ENCODE measurements around the gene FBXL16.

FBXL16 gene

DNA sequence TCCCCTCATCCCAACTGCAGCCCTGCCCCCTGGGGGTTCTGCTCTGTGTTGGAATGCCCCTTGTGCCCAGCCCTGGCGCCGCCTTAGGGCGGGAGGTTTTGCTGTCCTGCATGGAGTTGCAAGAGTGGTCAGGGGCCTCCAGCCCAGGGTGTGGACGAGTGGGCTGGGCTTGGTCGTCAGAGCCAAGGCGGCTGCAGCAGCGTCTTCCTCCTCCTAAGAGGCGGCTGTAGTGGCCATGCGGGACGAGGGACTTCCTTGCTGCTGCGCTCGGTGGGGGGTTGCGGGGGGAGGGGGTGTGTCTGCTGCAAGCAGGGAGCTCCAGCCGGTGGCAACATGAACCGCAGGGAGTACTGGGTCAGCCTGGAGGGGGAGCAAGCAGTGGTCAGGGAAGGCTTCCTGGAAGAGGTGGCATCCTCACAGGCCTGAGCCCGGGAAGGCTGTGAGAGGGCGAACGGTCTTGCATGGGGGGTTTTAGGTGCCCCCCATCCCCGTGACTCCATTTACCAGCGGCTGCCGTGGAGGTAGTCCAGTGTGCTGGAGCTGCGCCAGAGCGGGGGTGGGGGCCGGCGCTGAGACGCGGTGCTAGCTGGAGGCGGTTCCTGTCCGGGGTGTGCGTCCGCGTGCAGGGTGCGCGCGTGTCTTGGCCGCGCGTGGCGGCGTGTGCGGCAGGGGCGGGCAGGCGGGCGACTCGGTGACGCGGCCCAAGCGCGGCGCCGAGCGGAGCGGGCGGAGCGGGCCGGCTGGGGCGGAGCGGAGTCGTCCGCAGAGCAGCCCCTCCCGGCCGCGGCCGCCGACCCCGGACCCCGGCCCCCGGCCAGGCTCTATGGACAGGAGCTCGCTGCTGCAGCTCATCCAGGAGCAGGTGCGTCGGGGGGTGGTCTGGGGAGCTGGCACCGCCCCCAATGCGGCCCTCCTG, 30.4 kb downstream of the FBXL16 start, which contains the start of gene RHBDL1:
Gene RHBDL1, plus strand, starts transcription at position 704 of the 916 bp plus-strand sequence. Its CDS starts 120 bp downstream, at position 824.
- no peak for DNase-seq

DNA sequence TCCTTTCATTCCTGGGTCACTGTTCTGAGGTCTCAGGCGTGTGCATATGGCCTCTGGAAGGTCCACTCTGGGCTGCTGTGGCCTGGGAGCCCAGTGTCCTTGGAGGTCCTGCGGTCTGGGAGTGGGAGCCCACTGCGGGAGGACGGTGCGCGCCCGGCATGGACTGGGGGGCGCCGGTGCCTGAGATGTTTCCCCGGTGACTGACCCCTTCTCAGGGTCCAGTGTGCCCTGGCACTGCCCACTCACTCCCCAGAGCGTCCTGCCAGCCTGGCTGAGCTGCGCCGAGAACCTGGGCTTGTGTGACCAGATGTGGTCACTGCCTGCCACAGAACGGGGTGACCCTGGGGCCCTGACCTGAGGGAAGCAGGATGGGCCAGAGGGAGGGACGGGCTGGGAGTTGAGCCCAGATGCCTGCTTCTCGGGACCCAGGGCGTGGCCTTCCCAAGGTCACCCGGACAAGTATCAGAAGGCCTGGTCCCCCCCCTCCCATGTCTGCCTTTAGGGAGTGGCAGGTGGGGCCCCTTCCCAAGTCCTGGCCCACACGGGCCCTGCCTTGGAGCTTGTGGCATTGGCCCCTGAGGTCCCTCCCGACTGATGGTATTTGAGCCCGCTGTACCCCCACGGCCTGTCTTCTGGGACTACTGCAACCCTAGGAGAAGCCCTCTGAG, 31.3 kb downstream of the FBXL16 start:
- no peak for DNase-seq

DNA sequence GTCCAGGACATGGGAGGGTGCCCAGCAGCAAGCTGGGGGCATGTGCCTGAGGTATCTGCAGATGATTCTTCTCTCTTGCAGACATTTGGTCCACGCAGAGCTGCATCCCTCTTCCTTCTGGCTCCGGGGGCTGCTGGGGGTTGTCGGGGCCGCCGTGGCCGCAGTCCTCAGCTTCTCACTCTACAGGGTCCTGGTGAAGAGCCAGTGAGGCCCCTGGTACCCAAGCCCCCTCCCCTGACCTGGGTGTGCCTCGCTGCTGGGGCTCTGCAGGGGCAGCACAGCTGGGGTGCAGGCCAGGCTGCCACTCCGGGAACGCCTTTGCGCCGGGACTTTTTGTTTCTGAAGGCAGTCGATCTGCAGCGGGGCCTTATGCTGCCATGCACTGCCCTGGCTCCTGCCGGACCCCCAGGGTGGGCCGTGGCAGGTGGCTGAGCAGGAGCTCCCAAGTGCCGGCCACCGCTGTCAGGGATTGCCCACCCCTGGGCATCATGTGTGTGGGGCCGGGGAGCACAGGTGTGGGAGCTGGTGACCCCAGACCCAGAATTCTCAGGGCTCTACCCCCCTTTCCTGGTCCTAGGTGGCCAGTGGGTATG, 32.1 kb downstream of the FBXL16 start:
- DNase-seq, result no peak

DNA sequence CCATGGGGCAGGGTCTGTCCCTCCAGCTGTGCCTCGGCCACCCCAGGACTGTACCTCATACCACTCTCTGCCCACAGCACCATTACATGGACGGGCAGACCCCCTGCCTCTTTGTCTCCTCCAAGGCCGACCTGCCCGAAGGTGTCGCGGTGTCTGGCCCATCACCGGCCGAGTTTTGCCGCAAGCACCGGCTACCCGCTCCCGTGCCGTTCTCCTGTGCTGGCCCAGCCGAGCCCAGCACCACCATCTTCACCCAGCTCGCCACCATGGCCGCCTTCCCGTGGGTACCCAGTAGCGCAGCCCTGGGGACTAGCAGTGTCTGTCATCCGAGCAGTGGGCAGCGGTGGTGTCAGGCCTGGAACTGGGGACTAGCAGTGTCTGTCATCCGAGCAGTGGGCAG, 32.8 kb downstream of the FBXL16 start:
- no peak for DNase-seq

- DNase-seq, result no peak
These were observed 33.2 kb downstream of the FBXL16 start for GRCh38 chr16:672371-672770.

- no peak for DNase-seq
These were observed 34.1 kb downstream of the FBXL16 start for GRCh38 chr16:671353-672131.

DNA sequence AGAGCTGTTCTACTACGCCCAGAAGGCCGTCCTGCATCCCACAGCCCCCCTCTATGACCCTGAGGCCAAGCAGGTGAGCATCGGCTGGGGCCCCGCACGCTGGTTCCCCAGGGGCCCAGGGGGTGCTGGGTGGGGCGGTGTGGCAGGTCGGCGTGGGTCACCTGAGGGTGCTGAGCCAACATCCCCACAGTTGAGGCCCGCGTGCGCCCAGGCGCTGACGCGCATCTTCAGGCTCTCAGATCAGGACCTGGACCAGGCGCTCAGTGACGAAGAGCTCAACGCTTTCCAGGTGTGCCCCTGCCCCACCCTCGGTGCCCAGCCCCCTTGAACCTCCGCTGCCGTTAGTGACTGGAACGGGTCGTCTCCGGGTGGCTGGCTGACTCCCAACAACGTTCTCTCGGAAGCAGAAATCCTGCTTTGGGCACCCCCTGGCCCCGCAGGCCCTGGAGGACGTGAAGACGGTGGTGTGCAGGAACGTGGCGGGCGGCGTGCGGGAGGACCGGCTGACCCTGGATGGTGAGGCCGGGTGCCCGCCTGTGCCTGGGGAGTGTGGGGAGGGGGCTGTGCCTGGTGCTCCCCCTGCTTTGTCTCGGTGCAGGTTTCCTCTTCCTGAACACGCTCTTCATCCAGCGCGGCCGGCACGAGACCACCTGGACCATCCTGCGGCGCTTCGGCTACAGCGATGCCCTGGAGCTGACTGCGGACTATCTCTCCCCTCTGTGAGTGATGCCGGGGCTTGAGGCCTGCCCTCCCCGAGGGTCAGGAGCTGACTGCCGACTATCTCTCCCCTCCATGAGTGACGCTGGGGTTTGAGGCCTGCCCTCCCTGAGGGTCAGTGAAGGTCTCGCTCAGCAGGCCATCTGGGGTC, 34.9 kb downstream of the FBXL16 start:
- no peak for DNase-seq

DNA sequence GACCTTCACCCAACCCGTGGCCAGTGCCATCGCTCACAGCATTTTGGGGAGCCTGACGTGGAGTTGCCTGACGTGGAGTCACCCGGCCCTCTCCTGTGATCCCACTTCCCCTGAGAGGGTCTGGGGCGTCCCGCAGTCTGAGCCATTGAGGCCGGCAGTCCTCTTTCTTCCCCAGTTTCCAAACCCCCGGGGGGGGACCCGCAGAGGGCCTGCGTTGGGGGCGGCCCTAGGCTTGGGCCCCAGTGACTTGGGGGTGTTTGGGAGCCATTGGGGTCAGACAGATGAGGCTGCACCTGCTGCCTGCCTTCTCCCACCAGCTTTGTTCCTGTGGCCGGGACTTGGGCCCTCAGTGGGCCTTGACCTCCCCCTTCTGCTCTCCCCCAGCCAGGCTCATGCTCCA, 35.9 kb downstream of the FBXL16 start:
- no peak for DNase-seq

DNA sequence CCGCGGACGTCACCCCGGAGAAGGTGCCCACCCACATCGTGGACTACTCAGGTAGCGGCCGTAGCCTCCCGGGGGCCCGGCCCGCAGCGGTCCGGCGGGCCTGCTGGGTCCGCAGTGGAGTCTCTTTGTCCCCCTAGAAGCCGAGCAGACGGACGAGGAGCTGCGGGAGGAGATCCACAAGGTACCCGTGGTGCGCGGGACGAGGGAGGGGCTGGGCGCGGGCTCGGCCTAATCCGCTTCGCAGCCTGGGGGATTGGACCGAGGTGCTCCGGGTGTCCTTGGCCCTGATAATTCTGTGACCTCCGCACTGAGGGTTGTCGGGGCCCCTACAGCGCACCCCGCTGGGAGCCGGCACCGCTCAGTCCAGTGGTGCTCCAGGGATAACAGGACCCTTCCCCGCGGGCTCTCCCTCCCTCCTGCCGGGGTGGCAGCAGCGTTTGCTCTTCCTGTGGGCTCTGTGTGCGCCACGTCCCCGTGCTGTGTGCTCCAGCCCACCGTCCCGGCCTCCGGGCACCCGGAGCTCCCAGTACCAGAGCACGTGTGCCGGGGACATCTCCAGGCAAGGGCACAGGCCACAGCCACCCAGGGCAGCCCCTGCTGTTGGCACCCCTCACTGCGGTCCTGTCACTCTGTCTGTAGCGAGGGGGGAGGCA, 37.0 kb downstream of the FBXL16 start:
- no peak for DNase-seq

GRCh38 chr16:667780-668518, 37.7 kb downstream of the FBXL16 start, which contains the start of gene RHOT2:
TSS of gene RHOT2 (plus strand) at chr16:668132. CDS start at chr16:668200, 68 bp downstream.
- DNase-seq, result peak; percentile 68 to 92

GRCh38 chr16:667113-667779, 38.4 kb downstream of the FBXL16 start:
- DNase-seq, result no peak

DNA sequence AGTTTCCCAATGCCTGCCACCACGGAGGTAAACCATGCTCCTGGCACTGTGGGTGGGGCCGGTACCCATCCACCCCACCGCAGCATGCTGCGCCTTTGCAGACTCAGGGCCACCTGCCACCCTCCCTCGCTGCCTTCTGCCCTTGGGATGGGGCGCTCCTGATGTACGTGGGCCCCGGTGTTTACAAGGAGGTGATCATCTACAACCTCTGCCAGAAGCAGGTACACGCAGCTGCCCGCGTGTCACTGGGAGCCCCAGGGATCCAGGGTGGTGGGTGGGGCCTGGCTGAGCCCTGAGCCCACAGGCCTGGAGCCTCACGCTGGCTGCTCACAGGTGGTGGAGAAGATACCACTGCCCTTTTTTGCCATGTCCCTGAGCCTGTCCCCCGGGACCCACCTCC, 39.0 kb downstream of the FBXL16 start:
- no peak for DNase-seq

GRCh38 chr16:662597-662996, 43.0 kb downstream of the FBXL16 start:
- DNase-seq, result no peak

DNA sequence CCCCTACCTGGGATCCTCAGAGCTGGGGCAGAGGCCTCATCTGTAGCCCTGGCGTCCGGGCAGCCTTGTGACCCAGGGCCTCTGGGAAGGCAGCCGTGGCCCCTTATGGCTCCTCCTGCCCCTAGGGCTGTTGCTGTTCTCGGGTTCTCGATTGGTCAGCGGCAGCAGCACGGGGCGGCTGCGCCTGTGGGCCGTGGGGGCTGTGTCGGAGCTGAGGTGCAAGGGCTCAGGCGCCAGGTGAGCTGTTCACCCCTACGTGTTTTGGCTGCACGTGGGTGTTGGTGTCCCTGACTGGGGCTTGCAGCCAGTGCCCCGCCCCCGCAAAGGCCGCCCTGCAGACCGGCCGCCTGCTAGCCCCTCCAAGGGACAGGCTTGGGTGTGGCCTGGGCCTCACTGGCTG, 43.5 kb downstream of the FBXL16 start:
- DNase-seq, result no peak

GRCh38 chr16:661184-661821, 44.3 kb downstream of the FBXL16 start:
- DNase-seq, result no peak

- peak; percentile 50 to 84 for DNase-seq
These were observed 45.0 kb downstream of the FBXL16 start for GRCh38 chr16:660459-661183.

DNA sequence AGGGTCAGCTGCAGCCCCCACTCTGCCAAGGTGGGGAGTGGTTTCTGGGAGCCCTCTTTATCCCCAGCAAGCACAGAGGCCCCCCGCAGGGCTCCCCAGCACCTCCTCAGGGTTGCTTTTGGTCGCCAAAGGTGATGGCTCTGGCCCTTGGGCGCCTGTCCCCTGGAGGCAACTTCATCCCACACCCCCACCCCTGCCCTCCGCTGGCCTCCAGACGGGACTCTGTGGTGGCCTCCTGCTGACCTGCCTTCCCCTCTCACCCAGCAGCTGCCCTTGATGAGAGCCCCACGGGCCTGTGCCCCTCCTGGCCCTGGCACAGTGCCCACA, 45.5 kb downstream of the FBXL16 start:
- no peak for DNase-seq

DNA sequence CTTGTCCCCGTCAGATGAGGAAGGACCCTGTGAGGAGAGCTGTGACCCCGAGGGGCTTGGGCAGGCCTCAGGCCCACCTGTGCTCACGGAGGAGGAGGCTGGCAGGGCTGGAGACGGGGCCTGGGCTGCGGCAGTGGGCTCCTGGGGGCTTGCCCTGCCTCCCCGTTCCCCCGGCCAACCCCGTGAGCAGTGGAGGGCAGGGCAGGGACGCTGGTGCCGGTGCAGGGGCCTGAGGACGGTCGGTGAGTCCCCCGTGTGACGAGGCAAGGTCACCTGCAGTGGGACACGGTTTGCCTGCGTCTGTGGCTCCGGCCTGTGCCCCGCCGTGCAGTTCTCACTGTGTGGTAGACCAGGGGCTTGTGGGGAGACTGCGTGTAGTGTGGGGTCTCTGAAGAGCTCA, 46.0 kb downstream of the FBXL16 start:
- no peak for DNase-seq
